ENCODE measurements around the gene GALNT17. TPM values are rescaled to one million over a fixed set of nuclear protein-coding genes. Genes with fewer than 3 reads are reported as not detected.

GALNT17 gene
- total RNA-seq, 1 experiment from 2014 or later: not detected

DNA sequence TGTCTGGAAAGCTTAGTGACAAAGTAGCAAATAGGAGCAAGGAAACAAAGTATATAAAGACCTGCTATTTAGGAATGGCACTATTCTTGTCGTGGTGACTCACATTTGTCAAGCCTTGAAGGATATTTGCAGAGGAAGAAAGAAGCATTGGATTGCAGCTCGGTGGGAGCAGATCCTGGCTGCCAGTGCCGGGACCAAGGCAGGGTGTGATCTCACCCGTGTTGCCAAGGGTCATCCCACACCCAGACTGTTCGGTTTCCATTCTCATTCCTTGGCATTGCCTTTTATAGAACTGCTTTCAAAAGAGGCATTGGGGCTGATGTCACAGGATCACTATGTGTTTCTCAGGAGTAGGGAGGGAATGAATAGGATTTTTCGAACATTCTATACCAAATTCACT lies 176.2 kb downstream of the GALNT17 start:
- ChIA-PET CTCF (no interaction called here), POLR2A (ENCODE audit: low non-redundant PET) (no interaction called here)
- H3K36me3 ChIP-seq (ENCODE audit: insufficient read depth, low read length, poor library complexity, severe bottlenecking): no peaks in the 10 kb centered on the region
- no peaks in the 10 kb centered on the region for H3K27me3 ChIP-seq (replicated peaks; ENCODE audit: insufficient read depth, low read depth, low read length, poor library complexity)
- no peak for DNase-seq (ENCODE audit: low spot score)
- no peak overlapping the region for H3K4me3 ChIP-seq (ENCODE audit: low read depth, low read length, poor library complexity, severe bottlenecking)
- H3K4me1 ChIP-seq (ENCODE audit: insufficient read depth, low read length, poor library complexity, severe bottlenecking): no peaks in the 10 kb centered on the region
- TF ChIP-seq, protein P1, sequence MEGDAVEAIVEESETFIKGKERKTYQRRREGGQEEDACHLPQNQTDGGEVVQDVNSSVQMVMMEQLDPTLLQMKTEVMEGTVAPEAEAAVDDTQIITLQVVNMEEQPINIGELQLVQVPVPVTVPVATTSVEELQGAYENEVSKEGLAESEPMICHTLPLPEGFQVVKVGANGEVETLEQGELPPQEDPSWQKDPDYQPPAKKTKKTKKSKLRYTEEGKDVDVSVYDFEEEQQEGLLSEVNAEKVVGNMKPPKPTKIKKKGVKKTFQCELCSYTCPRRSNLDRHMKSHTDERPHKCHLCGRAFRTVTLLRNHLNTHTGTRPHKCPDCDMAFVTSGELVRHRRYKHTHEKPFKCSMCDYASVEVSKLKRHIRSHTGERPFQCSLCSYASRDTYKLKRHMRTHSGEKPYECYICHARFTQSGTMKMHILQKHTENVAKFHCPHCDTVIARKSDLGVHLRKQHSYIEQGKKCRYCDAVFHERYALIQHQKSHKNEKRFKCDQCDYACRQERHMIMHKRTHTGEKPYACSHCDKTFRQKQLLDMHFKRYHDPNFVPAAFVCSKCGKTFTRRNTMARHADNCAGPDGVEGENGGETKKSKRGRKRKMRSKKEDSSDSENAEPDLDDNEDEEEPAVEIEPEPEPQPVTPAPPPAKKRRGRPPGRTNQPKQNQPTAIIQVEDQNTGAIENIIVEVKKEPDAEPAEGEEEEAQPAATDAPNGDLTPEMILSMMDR (conservative IDR thresholded peaks at IDR 0.05; ENCODE audit: low read depth, low read length): no peak
- TF ChIP-seq EZH2 (IDR thresholded peaks at IDR 0.05; ENCODE audit: borderline replicate concordance, low read depth, low read length, poor library complexity, severe bottlenecking): no peak
- H3K27ac ChIP-seq (ENCODE audit: low read depth, low read length, poor library complexity, severe bottlenecking): no peak overlapping the region
- BruUV-seq (replicated peaks): no TSS peak
- intact Hi-C loops (cut with micrococcal nuclease; ENCODE audit: unreplicated experiment): no loop called here
- peaks cover 21% of the 10 kb centered on the region for H3K9me3 ChIP-seq (ENCODE audit: low read depth, low read length, poor library complexity, severe bottlenecking)

DNA sequence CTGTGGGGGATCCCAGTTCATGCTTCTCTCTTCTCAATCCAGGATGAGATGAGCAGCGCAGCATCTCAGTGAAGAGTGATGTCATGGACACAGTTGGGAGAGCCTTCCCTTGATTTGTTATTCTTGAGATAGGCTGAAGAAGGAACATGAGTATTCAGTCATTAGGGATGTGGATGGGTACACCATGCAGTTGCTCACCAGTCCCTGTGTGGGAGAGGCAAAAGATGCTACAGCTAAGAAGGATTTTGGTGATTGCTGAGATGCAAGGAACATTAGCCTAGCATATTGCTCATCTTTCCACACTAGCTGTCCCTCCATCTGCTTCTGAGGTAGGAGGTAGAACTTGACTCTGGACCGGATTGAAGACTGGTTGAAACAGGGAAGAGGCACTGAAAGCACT lies 179.6 kb downstream of the GALNT17 start:
- ChIA-PET POLR2A (ENCODE audit: low non-redundant PET) (no interaction called here), CTCF (no interaction called here)
- peaks cover 16% of the 10 kb centered on the region for H3K9me3 ChIP-seq (ENCODE audit: low read depth, low read length, poor library complexity, severe bottlenecking)
- no peak for DNase-seq (ENCODE audit: low spot score)
- TF ChIP-seq EZH2 (IDR thresholded peaks at IDR 0.05; ENCODE audit: borderline replicate concordance, low read depth, low read length, poor library complexity, severe bottlenecking): no peak
- TF ChIP-seq, protein P1 (conservative IDR thresholded peaks at IDR 0.05; ENCODE audit: low read depth, low read length): no peak
- H3K27ac ChIP-seq (ENCODE audit: low read depth, low read length, poor library complexity, severe bottlenecking): no peak overlapping the region
- H3K27me3 ChIP-seq (replicated peaks; ENCODE audit: insufficient read depth, low read depth, low read length, poor library complexity): no peaks in the 10 kb centered on the region
- H3K4me3 ChIP-seq (ENCODE audit: low read depth, low read length, poor library complexity, severe bottlenecking): no peak overlapping the region
- no TSS peak for BruUV-seq (replicated peaks)
- H3K4me1 ChIP-seq (ENCODE audit: insufficient read depth, low read length, poor library complexity, severe bottlenecking): no peaks in the 10 kb centered on the region
- intact Hi-C loops (cut with micrococcal nuclease; ENCODE audit: unreplicated experiment): no loop called here
- no peaks in the 10 kb centered on the region for H3K36me3 ChIP-seq (ENCODE audit: insufficient read depth, low read length, poor library complexity, severe bottlenecking)

DNA sequence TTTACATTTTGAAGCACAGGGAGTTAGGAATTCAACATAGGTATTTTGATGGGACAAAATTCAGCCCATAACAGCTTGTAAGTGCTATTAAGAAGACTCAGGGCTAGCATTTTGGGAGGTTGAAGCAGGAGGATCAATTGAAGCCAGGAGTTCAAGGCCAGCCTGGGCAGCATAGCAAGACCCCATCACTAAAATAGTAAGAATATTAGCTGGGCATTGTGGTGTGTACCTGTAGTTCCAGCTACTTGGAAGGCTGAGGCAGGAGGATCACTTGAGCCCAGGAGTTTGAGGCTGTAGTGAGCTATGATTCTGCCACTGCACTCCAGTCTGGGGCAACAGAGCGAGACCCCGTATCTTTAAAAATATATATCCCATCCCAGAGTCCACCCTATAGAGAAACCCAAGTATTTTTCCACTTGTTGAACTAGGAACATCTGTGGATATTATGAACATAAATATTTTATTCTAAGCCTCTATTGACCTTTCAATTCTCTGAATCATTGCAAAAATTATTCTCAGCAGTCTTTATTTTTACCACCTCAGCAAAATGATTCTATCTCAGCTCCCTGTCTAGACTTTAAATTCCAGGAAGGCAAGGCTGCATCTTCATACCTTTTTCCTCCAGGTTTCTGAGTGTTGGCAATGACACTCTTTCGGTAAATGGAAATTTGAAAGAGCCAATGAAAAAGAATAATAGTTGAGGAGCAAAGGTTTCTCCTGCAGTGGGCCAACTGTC lies 181.0 kb downstream of the GALNT17 start:
- Histone ChIP-seq H3K27me3 (replicated peaks; ENCODE audit: insufficient read depth, low read depth, low read length, poor library complexity) (no peaks in the 10 kb centered on the region), H3K4me3 (ENCODE audit: low read depth, low read length, poor library complexity, severe bottlenecking) (no peak overlapping the region), H3K4me1 (ENCODE audit: insufficient read depth, low read length, poor library complexity, severe bottlenecking) (no peaks in the 10 kb centered on the region), H3K27ac (ENCODE audit: low read depth, low read length, poor library complexity, severe bottlenecking) (no peak overlapping the region), H3K36me3 (ENCODE audit: insufficient read depth, low read length, poor library complexity, severe bottlenecking) (no peaks in the 10 kb centered on the region), H3K9me3 (ENCODE audit: low read depth, low read length, poor library complexity, severe bottlenecking) (peaks cover 11% of the 10 kb centered on the region)
- TF ChIP-seq EZH2 (IDR thresholded peaks at IDR 0.05; ENCODE audit: borderline replicate concordance, low read depth, low read length, poor library complexity, severe bottlenecking): no peak
- TF ChIP-seq, protein P1 (conservative IDR thresholded peaks at IDR 0.05; ENCODE audit: low read depth, low read length): no peak
- BruUV-seq (replicated peaks): no TSS peak
- ChIA-PET POLR2A (ENCODE audit: low non-redundant PET) (no interaction called here), CTCF (no interaction called here)
- intact Hi-C loops (cut with micrococcal nuclease; ENCODE audit: unreplicated experiment): no loop called here
- DNase-seq (ENCODE audit: low spot score): no peak

Measured in A673 (cell line).